ENCODE results near the gene DYNLL1. TPM values are rescaled to one million over a fixed set of nuclear protein-coding genes. Genes with fewer than 3 reads are reported as not detected.

Gene DYNLL1
- total and polyA plus RNA-seq, 2 of the 13 experiments (the other 11 are each of a cell fraction or from before 2014, with no cell fraction given) = 271 to 294 TPM

GRCh38 chr12:120528861-120529525 is 33.1 kb downstream of the DYNLL1 start, which contains the start of gene COQ5 (continued):
- TF ChIP-seq RAD51 (IDR thresholded peaks at IDR 0.05; ENCODE audit: borderline replicate concordance) = no peak
- TF ChIP-seq ZNF800 (CRISPR knock-in tag; IDR thresholded peaks at IDR 0.05) = peak; percentile 37; the same call in 1 of the 2 replicates
- TF ChIP-seq ZEB1 (IDR thresholded peaks at IDR 0.05; ENCODE audit: insufficient replicate concordance, low read depth) = no peak
- TF ChIP-seq TFDP2 (CRISPR knock-in tag; IDR thresholded peaks at IDR 0.05) = peak; percentile 26; the same call in 1 of the 2 replicates
- no peak for TF ChIP-seq GRHL1 (CRISPR knock-in tag; conservative IDR thresholded peaks at IDR 0.05)
- peak; percentile 93 for TF ChIP-seq ATF1 (CRISPR knock-in tag; IDR thresholded peaks at IDR 0.05)
- TF ChIP-seq ZNF317 (CRISPR knock-in tag; IDR thresholded peaks at IDR 0.05) = peak; percentile 68; the same call in 1 of the 2 replicates
- TF ChIP-seq TMF1 (CRISPR knock-in tag; IDR thresholded peaks at IDR 0.05; ENCODE audit: low read depth) = no peak
- TF ChIP-seq CBFB (CRISPR knock-in tag; IDR thresholded peaks at IDR 0.05) = no peak; the same call in 1 of the 2 replicates
- TF ChIP-seq ZNF280B (CRISPR knock-in tag; IDR thresholded peaks at IDR 0.05; ENCODE audit: borderline replicate concordance) = 0 out of 2 replicates have a peak, but pooled peaks have one; percentile 32
- TF ChIP-seq CEBPB (IDR thresholded peaks at IDR 0.05; ENCODE audit: borderline replicate concordance, low read depth, low read length) = peak; percentile 97
- TF ChIP-seq ZNF33B (CRISPR knock-in tag; IDR thresholded peaks at IDR 0.05) = no peak
- peak; percentile 80; the same call in 1 of the 2 replicates for TF ChIP-seq SAFB2 (CRISPR knock-in tag; IDR thresholded peaks at IDR 0.05; ENCODE audit: borderline replicate concordance, low read depth)
- peak; percentile 74 for TF ChIP-seq YEATS4 (CRISPR knock-in tag; IDR thresholded peaks at IDR 0.05; ENCODE audit: borderline replicate concordance)
- peak; percentile 50 for TF ChIP-seq TP53 (CRISPR knock-in tag; conservative IDR thresholded peaks at IDR 0.05)
- TF ChIP-seq JUNB (CRISPR knock-in tag; IDR thresholded peaks at IDR 0.05; ENCODE audit: borderline replicate concordance) = peak; percentile 41; the same call in 1 of the 2 replicates
- TF ChIP-seq RFX1 (IDR thresholded peaks at IDR 0.05) = no peak
- TF ChIP-seq TCF7 (IDR thresholded peaks at IDR 0.05; ENCODE audit: low read depth) = no peak
- peak; percentile 91 for TF ChIP-seq RXRA (CRISPR knock-in tag; IDR thresholded peaks at IDR 0.05)
- no peak for TF ChIP-seq ZNF576 (CRISPR knock-in tag; IDR thresholded peaks at IDR 0.05)
- no peak for TF ChIP-seq SNAPC2 (CRISPR knock-in tag; IDR thresholded peaks at IDR 0.05)
- TF ChIP-seq ZNF205 (CRISPR knock-in tag; IDR thresholded peaks at IDR 0.05) = no peak
- TF ChIP-seq SMAD1 (CRISPR knock-in tag; IDR thresholded peaks at IDR 0.05; ENCODE audit: borderline replicate concordance, low read depth) = peak; percentile 36; the same call in 1 of the 2 replicates
- no peak for TF ChIP-seq NR3C1 (CRISPR knock-in tag; IDR thresholded peaks at IDR 0.05)
- TF ChIP-seq ZNF703 (CRISPR knock-in tag; IDR thresholded peaks at IDR 0.05; ENCODE audit: borderline replicate concordance) = no peak
